Keratinocyte (primary cell): Measurements from ENCODE around the gene EEF1G. TPM values are rescaled to one million over a fixed set of nuclear protein-coding genes. Genes with fewer than 3 reads are reported as not detected.

Experiments
- DNase-seq: peaks from one replicate; pipeline ENCODE4 v3.0.0-alpha.2; 2011; ENCODE audit warnings: low read depth, missing footprints, low spot score
- FAIRE-seq: peaks from 2 replicates; lab custom pipeline; 2011; peaks lifted over from hg19 to GRCh38; lab: Jason Lieb, UNC
- H2AFZ ChIP-seq: 2 replicates; pipeline ENCODE4 v1.6.0; 2012; ENCODE audit warnings: low read length, control low read depth, inconsistent platforms; ENCODE audit not compliant: control insufficient read depth
- H3K27ac ChIP-seq: 2 replicates; pipeline ENCODE4 v1.5.1; 2011; ENCODE audit warnings: low read length; ENCODE audit not compliant: control insufficient read depth, insufficient read depth
- H3K27me3 ChIP-seq: 3 replicates; pipeline ENCODE4 v1.6.0; 2011; ENCODE audit warnings: low read length; ENCODE audit not compliant: control insufficient read depth, insufficient read depth; ENCODE audit errors: extremely low read depth
- H3K36me3 ChIP-seq, 2 experiments: 2 replicates in 1 of 2; 3 replicates in 1 of 2; pipeline ENCODE4 v1.5.1; 2011; ENCODE audit warnings: low read length in 2 of 2, mild to moderate bottlenecking in 1 of 2; ENCODE audit not compliant: control insufficient read depth in 2 of 2, insufficient read depth in 2 of 2; ENCODE audit errors: extremely low read depth in 1 of 2
- H3K4me1 ChIP-seq: 3 replicates; pipeline ENCODE4 v1.5.1; 2011; ENCODE audit warnings: low read length; ENCODE audit not compliant: control insufficient read depth, insufficient read depth; ENCODE audit errors: extremely low read depth
- H3K4me2 ChIP-seq: 3 replicates; pipeline ENCODE4 v1.6.0; 2011; ENCODE audit warnings: low read depth, low read length; ENCODE audit not compliant: control insufficient read depth, insufficient read depth; ENCODE audit errors: extremely low read depth
- H3K4me3 ChIP-seq, 3 experiments: fragments of 200-600 bp in 1 of 3; sonication (generic) in 1 of 3; 2 replicates in 2 of 3; 3 replicates in 1 of 3; pipeline ENCODE4 v1.5.1; 2011 to 2016; ENCODE audit warnings: low read length in 3 of 3, mild to moderate bottlenecking in 3 of 3, control low read depth in 2 of 3, inconsistent platforms in 1 of 3, low read depth in 1 of 3, mixed read lengths in 1 of 3, mixed run types in 1 of 3, moderate library complexity in 1 of 3; ENCODE audit not compliant: control insufficient read depth in 2 of 3, insufficient read depth in 2 of 3; ENCODE audit errors: extremely low read depth in 1 of 3
- H3K79me2 ChIP-seq: 2 replicates; pipeline ENCODE4 v1.6.0; 2012; ENCODE audit warnings: low read length; ENCODE audit not compliant: control insufficient read depth, insufficient read depth
- H3K9ac ChIP-seq: 3 replicates; pipeline ENCODE4 v1.6.0; 2011; ENCODE audit warnings: low read length; ENCODE audit not compliant: control insufficient read depth, insufficient read depth; ENCODE audit errors: extremely low read depth
- H3K9me1 ChIP-seq: 3 replicates; pipeline ENCODE4 v1.6.0; 2011; ENCODE audit warnings: low read length; ENCODE audit not compliant: control insufficient read depth, insufficient read depth; ENCODE audit errors: extremely low read depth
- H3K9me3 ChIP-seq: 2 replicates; pipeline ENCODE4 v1.5.1; 2012; ENCODE audit warnings: low read depth, low read length; ENCODE audit not compliant: control insufficient read depth
- H4K20me1 ChIP-seq: 3 replicates; pipeline ENCODE4 v1.6.0; 2011; ENCODE audit warnings: low read length; ENCODE audit not compliant: control insufficient read depth, insufficient read depth; ENCODE audit errors: extremely low read depth
- CTCF ChIP-seq, 3 experiments: IDR thresholded peaks in 1 of 3; conservative IDR thresholded peaks in 1 of 3; optimal IDR thresholded peaks in 1 of 3; 2 replicates in 2 of 3; 3 replicates in 1 of 3; pipeline versions ENCODE3 to v1.5.1; 2011; ENCODE audit warnings: low read length in 3 of 3, mild to moderate bottlenecking in 3 of 3, moderate library complexity in 2 of 3, control low read depth in 1 of 3, inconsistent platforms in 1 of 3; ENCODE audit not compliant: insufficient read depth in 2 of 3; ENCODE audit errors: extremely low read depth in 1 of 3
- EZH2 ChIP-seq: IDR thresholded peaks from one replicate; pipeline ENCODE4 v1.6.1; 2012; ENCODE audit warnings: inconsistent platforms, mild to moderate bottlenecking, low read length, moderate library complexity
- dilution Hi-C: fragments of 300-500 bp; cut with MboI; formaldehyde crosslinking; loops from one replicate; pipeline ENCODE4 v1.7.0; 2020; ENCODE audit warnings: low sequenced_read_pairs; ENCODE audit not compliant: extremely low pct_ligation_motif_present
- polyA plus RNA-seq, 5 experiments: library from polyadenylated mRNA; depleted of rRNA in 3 of 5; stranded (reverse) in 3 of 5; stranded (forward) in 1 of 5; unstranded in 1 of 5; fragments of >200 nt; gene quantifications; 1 replicate in 1 of 5; 2 replicates in 3 of 5; 3 replicates in 1 of 5; pipeline versions ENCODE4 v1.2.1 to v1.2.3, GENCODE V29; 2011 to 2012; ENCODE audit warnings: missing spikeins in 2 of 5, low read depth in 1 of 5, low replicate concordance in 1 of 5

EEF1G gene
- polyA plus RNA-seq, 1 donor (not counting 4 experiments of a cell fraction or from before 2014, with no cell fraction given), result 1,735 TPM

- Histone ChIP-seq H3K4me1 (peaks cover 86% of the 10 kb centered on the region), H3K4me3 (no peak overlapping the region), H3K9me3 (no peaks in the 10 kb centered on the region), H3K4me2 (no peak overlapping the region), H2AFZ (no peak overlapping the region), H3K9me1 (peaks cover 2% of the 10 kb centered on the region), H3K36me3 (peaks cover 11 to 30% of the 10 kb centered on the region in 2 experiments), H3K9ac (no peak overlapping the region), H4K20me1 (peaks cover 9% of the 10 kb centered on the region), H3K27ac (no peak overlapping the region), H3K79me2 (peaks cover 11% of the 10 kb centered on the region), H3K27me3 (no peaks in the 10 kb centered on the region)
- no peak for TF ChIP-seq EZH2
- TF ChIP-seq CTCF (optimal IDR thresholded peaks at IDR 0.05 in 1 of 3, IDR thresholded peaks at IDR 0.05 in 1 of 3, conservative IDR thresholded peaks at IDR 0.05 in 1 of 3; ENCODE audit: extremely low read depth in 1 of 3, insufficient read depth in 2 of 3, low read length in 3 of 3), result no peak
- DNase-seq (no peak), FAIRE-seq (no peak)
- dilution Hi-C loops, result no loop called here
Measured at GRCh38 chr11:62558669-62559068, 15.0 kb downstream of the EEF1G start.

- no peaks in the 10 kb centered on the region for H3K9me3 ChIP-seq
- H3K4me1 ChIP-seq, result peaks cover 93% of the 10 kb centered on the region
- peaks cover 2% of the 10 kb centered on the region for H3K9me1 ChIP-seq
- dilution Hi-C loops, result no loop called here
- TF ChIP-seq CTCF (optimal IDR thresholded peaks at IDR 0.05 in 1 of 3, IDR thresholded peaks at IDR 0.05 in 1 of 3, conservative IDR thresholded peaks at IDR 0.05 in 1 of 3; ENCODE audit: extremely low read depth in 1 of 3, insufficient read depth in 2 of 3, low read length in 3 of 3) (no peak), EZH2 (no peak)
- no peaks in the 10 kb centered on the region for H3K27me3 ChIP-seq
- peak overlapping the region in 2 of 3 experiments; percentile 40 to 43 for H3K4me3 ChIP-seq
- H3K27ac ChIP-seq, result peak overlapping the region; percentile 91
- no peak for FAIRE-seq
- H2AFZ ChIP-seq, result no peak overlapping the region
- H4K20me1 ChIP-seq, result peaks cover 7% of the 10 kb centered on the region
- H3K36me3 ChIP-seq, result peaks cover 9 to 27% of the 10 kb centered on the region in 2 experiments
- DNase-seq, result no peak
- peak overlapping the region; percentile 43 for H3K9ac ChIP-seq
- H3K4me2 ChIP-seq, result peak overlapping the region; percentile 75
- H3K79me2 ChIP-seq, result peaks cover 6% of the 10 kb centered on the region
Measured at GRCh38 chr11:62556875-62557631, 16.6 kb downstream of the EEF1G start.
